ENCODE measurements around the gene NGB. TPM values are rescaled to one million over a fixed set of nuclear protein-coding genes. Genes with fewer than 3 reads are reported as not detected.

NGB gene
- total and polyA plus RNA-seq, 9 of the 15 experiments (the other 6 are each of a cell fraction or from before 2014, with no cell fraction given): not detected

DNA sequence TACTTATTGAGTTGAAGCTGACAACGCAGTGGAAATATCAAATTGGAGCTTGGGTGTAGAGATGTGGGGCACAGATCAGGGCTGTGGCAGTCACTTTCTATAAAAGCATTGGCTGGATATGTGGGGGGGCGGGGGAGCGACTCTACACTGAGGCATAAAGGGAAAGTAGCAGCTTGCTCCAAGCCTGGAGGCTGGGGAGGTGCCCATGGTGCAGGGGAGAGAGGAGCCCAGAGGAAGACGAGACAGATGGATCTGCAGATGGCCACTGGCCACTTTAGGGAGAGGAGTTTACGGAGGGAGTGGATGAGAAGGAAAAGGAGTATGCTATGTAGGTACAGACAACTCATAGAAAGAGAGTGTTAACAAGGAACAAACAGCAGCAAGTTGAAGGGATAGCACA is 13.5 kb upstream of the NGB start:
- Histone ChIP-seq H3K36me3 (ENCODE audit: control insufficient read depth, insufficient read depth, low read length) (peaks cover 39% of the 10 kb centered on the region; the same call in 2 of the 3 replicates), H3K79me2 (ENCODE audit: control insufficient read depth, insufficient read depth, low read length) (no peaks in the 10 kb centered on the region), H2AFZ (ENCODE audit: low read depth, low read length) (no peak overlapping the region), H3K27ac (ENCODE audit: extremely low read depth, low read depth, low read length) (no peak overlapping the region), H3K9me3 (replicated peaks; ENCODE audit: control insufficient read depth, insufficient read depth, low read depth, low read length) (no peaks in the 10 kb centered on the region), H3K27me3 (ENCODE audit: control insufficient read depth in 2 of 2, insufficient read depth in 2 of 2, low read length in 2 of 2) (no peaks in the 10 kb centered on the region), H3K4me1 (replicated peaks in 1 of 2; ENCODE audit: control insufficient read depth in 2 of 2, insufficient read depth in 2 of 2, low read length in 2 of 2) (no peaks in the 10 kb centered on the region; a peak in 1 of 5 replicates), H3K9me1 (ENCODE audit: control insufficient read depth, insufficient read depth, low read length) (no peaks in the 10 kb centered on the region), H3K4me2 (ENCODE audit: insufficient read depth, low read length) (no peak overlapping the region), H3K9ac (ENCODE audit: insufficient read depth in 1 of 2, low read depth in 2 of 2, low read length in 2 of 2) (no peak overlapping the region), H3K4me3 (no peak overlapping the region), H4K20me1 (replicated peaks; ENCODE audit: control insufficient read depth, insufficient read depth, low read length) (no peaks in the 10 kb centered on the region)
- in situ Hi-C loops (cut with MboI) (no loop called here), intact Hi-C loops (cut with micrococcal nuclease) (no loop called here)
- ATAC-seq (no peak), FAIRE-seq (no peak), DNase-seq (ENCODE audit: extremely low read depth in 1 of 4, low spot score in 3 of 4) (no peak)
- no peak for TF ChIP-seq SETDB1 (IDR thresholded peaks at IDR 0.05; ENCODE audit: low read length)
- TF ChIP-seq SOX6 (IDR thresholded peaks at IDR 0.05): no peak
- TF ChIP-seq, protein P1, sequence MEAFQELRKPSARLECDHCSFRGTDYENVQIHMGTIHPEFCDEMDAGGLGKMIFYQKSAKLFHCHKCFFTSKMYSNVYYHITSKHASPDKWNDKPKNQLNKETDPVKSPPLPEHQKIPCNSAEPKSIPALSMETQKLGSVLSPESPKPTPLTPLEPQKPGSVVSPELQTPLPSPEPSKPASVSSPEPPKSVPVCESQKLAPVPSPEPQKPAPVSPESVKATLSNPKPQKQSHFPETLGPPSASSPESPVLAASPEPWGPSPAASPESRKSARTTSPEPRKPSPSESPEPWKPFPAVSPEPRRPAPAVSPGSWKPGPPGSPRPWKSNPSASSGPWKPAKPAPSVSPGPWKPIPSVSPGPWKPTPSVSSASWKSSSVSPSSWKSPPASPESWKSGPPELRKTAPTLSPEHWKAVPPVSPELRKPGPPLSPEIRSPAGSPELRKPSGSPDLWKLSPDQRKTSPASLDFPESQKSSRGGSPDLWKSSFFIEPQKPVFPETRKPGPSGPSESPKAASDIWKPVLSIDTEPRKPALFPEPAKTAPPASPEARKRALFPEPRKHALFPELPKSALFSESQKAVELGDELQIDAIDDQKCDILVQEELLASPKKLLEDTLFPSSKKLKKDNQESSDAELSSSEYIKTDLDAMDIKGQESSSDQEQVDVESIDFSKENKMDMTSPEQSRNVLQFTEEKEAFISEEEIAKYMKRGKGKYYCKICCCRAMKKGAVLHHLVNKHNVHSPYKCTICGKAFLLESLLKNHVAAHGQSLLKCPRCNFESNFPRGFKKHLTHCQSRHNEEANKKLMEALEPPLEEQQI (IDR thresholded peaks at IDR 0.05): no peak
- no peak for TF ChIP-seq TFAM (CRISPR knock-in tag; conservative IDR thresholded peaks at IDR 0.05)
- TF ChIP-seq, protein P2, sequence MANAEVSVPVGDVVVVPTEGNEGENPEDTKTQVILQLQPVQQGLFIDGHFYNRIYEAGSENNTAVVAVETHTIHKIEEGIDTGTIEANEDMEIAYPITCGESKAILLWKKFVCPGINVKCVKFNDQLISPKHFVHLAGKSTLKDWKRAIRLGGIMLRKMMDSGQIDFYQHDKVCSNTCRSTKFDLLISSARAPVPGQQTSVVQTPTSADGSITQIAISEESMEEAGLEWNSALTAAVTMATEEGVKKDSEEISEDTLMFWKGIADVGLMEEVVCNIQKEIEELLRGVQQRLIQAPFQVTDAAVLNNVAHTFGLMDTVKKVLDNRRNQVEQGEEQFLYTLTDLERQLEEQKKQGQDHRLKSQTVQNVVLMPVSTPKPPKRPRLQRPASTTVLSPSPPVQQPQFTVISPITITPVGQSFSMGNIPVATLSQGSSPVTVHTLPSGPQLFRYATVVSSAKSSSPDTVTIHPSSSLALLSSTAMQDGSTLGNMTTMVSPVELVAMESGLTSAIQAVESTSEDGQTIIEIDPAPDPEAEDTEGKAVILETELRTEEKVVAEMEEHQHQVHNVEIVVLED (CRISPR knock-in tag; IDR thresholded peaks at IDR 0.05): no peak
- TF ChIP-seq BDP1 (IDR thresholded peaks at IDR 0.05; ENCODE audit: insufficient read depth, insufficient read length): no peak
- TF ChIP-seq KHSRP (IDR thresholded peaks at IDR 0.05): no peak
- TF ChIP-seq, protein P3, sequence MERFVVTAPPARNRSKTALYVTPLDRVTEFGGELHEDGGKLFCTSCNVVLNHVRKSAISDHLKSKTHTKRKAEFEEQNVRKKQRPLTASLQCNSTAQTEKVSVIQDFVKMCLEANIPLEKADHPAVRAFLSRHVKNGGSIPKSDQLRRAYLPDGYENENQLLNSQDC (CRISPR knock-in tag; IDR thresholded peaks at IDR 0.05): no peak
- TF ChIP-seq HOXB6 (CRISPR knock-in tag; IDR thresholded peaks at IDR 0.05; ENCODE audit: borderline replicate concordance): no peak
- no peak for TF ChIP-seq GATA2 (CRISPR knock-in tag; IDR thresholded peaks at IDR 0.05)
- ChIA-PET CTCF (ENCODE audit: low intra/inter-chr PET ratio) (no interaction called here), POLR2A (interaction anchor here (1.1 kb wide), 1 partner anchor 9 kb away, joined by 4 read pairs; no protein-coding TSS in a partner anchor)
- BruUV-seq (replicated peaks): no TSS peak
- WGBS (ENCODE audit: insufficient coverage, low coverage, missing lambda C conversion rate): 73% methylated on average over 3 of the region's 5 CpGs
